OCI-LY7 (cell line): Measurements from ENCODE around the gene SDHAF2. TPM values are rescaled to one million over a fixed set of nuclear protein-coding genes. Genes with fewer than 3 reads are reported as not detected.

ENCODE experiments used
- BruUV-seq: library from RNA; stranded (reverse); fragments of 400-500 nt; replicated peaks from 2 replicates; lab custom pipeline; 2021; lab: Mats Ljungman, UMichigan
- CTCF ChIA-PET: fragments of 300-600 bp; sonication (Branson Sonifier 250); formaldehyde crosslinking; loops from one replicate; lab custom pipeline; 2022; ENCODE audit warnings: antibody characterized with exemption; ENCODE audit not compliant: unreplicated experiment; lab: Charles Lee
- POLR2A ChIA-PET: fragments of 300-600 bp; sonication (Branson Sonifier 250); formaldehyde crosslinking; loops from one replicate; lab custom pipeline; 2022; ENCODE audit warnings: antibody characterized with exemption; lab: Charles Lee
- DNase-seq: peaks from one replicate; pipeline ENCODE4 v3.0.0-alpha.2; 2015; ENCODE audit warnings: low spot score
- H2AFZ ChIP-seq: fragments of 200-600 bp; sonication (generic), shearing (Covaris generic); 2 replicates; pipeline ENCODE4 v1.6.1; 2014; ENCODE audit warnings: mild to moderate bottlenecking, antibody characterized with exemption, low read length, moderate library complexity
- H3K27ac ChIP-seq: fragments of 200-600 bp; sonication (generic); 2 replicates; pipeline ENCODE4 v1.5.1; 2014; ENCODE audit warnings: mixed run types, low read depth, mild to moderate bottlenecking, moderate library complexity, low read length, inconsistent platforms; ENCODE audit not compliant: poor library complexity, severe bottlenecking
- H3K36me3 ChIP-seq: fragments of 200-600 bp; sonication (generic); 2 replicates; pipeline ENCODE4 v1.6.1; 2014; ENCODE audit warnings: mild to moderate bottlenecking, antibody characterized with exemption, low read length, moderate library complexity, mixed read lengths; ENCODE audit not compliant: insufficient read depth
- H3K4me1 ChIP-seq: fragments of 200-600 bp; sonication (generic); 2 replicates; pipeline ENCODE4 v1.5.1; 2014; ENCODE audit warnings: mild to moderate bottlenecking, low read length; ENCODE audit not compliant: insufficient read depth, poor library complexity, severe bottlenecking
- H3K4me2 ChIP-seq: fragments of 200-600 bp; sonication (generic); 2 replicates; pipeline ENCODE4 v1.6.1; 2014; ENCODE audit warnings: mild to moderate bottlenecking, low read length
- H3K4me3 ChIP-seq: fragments of 200-600 bp; sonication (generic); 2 replicates; pipeline ENCODE4 v1.5.1; 2014; ENCODE audit warnings: mild to moderate bottlenecking, low read depth, low read length; ENCODE audit not compliant: poor library complexity, severe bottlenecking
- H3K79me2 ChIP-seq: fragments of 200-600 bp; sonication (generic); 2 replicates; pipeline ENCODE4 v1.6.1; 2016; ENCODE audit warnings: low read depth, mild to moderate bottlenecking, low read length, moderate library complexity, mixed read lengths; ENCODE audit not compliant: insufficient read depth
- H3K9me2 ChIP-seq: fragments of 200-600 bp; sonication (generic); 2 replicates; pipeline ENCODE4 v1.6.1; 2016; ENCODE audit warnings: mild to moderate bottlenecking, low read length, mixed read lengths; ENCODE audit not compliant: insufficient read depth
- H3K9me3 ChIP-seq: fragments of 200-600 bp; sonication (generic); 2 replicates; pipeline ENCODE4 v1.6.1; 2014; ENCODE audit warnings: mild to moderate bottlenecking, mixed run types, low read length, mixed read lengths
- H4K20me1 ChIP-seq: fragments of 200-600 bp; sonication (generic); 2 replicates; pipeline ENCODE4 v1.6.1; 2014; ENCODE audit warnings: mild to moderate bottlenecking, antibody characterized with exemption, low read length, moderate library complexity, mixed read lengths; ENCODE audit not compliant: insufficient read depth
- EZH2phosphoT487 ChIP-seq: fragments of 200-600 bp; sonication (generic); IDR thresholded peaks from 2 replicates; pipeline ENCODE4 v1.6.1; 2018; ENCODE audit warnings: low read depth, borderline replicate concordance, mild to moderate bottlenecking, mixed run types, antibody characterized with exemption, low read length, moderate library complexity, mixed read lengths
- intact Hi-C: fragments of 100-400 bp; cut with micrococcal nuclease; formaldehyde crosslinking; loops from one replicate; pipeline ENCODE4 v1.10.0; 2022; ENCODE audit not compliant: unreplicated experiment
- total RNA-seq, 2 experiments: library from RNA; depleted of rRNA in 1 of 2; stranded (reverse); fragments of >200 nt in 1 of 2; shearing (Covaris generic) in 1 of 2; gene quantifications; 2 replicates each; pipeline ENCODE4 v1.2.3, GENCODE V29; 2014 to 2022
- TF ChIP-seq, protein P1 (sequence below): fragments of 200-600 bp; sonication (generic); conservative IDR thresholded peaks from 2 replicates; pipeline ENCODE4 v1.5.1; 2014; ENCODE audit warnings: mild to moderate bottlenecking, antibody characterized with exemption, low read length, moderate library complexity, mixed read lengths

Gene SDHAF2
- total RNA-seq, 2 experiments from 2014 or later, result 28.0 to 40.6 TPM

DNA sequence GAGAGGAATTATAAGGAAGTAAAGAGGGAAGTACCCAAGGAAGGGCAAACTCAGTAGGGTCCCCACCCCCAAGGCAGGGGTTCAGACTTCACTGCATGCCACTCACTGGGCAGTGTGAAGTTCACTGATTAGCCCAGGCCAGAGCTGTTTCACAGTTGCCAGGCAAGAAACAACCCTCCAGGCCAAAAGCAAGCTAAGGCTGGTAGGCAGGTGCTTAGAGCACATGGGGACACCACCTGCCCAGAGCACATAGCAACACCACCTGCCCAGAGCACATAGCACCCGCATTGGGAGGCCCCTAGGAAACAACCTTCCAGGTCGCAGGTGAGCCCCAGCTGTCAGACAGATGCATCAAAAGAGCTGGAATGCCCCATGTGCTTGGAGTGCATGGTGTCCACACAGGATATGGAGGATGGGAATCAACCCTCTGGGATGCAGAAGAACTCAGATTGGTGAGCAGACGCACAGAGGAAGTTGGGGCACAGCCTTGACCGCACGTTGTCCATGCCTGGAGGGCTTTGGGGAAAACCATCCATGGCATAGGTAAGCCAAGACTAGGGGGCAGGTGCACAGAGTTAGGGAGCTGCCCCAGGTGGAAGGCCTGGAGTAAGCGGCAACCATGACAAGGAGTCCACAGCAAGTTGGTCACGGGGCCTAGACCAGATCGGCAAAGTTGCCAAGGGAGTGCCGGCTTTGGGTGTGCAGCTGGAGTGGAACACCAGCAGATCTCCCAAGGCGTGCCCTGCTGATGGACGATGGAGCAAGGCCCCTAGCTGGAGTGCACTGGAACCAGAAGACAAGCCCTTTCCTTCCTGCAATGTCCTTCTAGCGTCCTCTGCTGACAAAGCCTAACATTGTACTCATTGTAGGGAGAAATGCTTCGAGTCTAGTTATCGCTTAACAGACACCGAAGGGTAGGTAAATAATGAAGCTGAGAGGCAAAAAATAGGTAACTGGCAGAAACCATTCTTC is 45.4 kb upstream of the SDHAF2 start:
- H3K79me2 ChIP-seq, result no peaks in the 10 kb centered on the region
- intact Hi-C loops, result loop anchor here (1.0 kb wide), 2 partner anchors 48 to 130 kb away; no protein-coding TSS in a partner anchor
- ChIA-PET CTCF (interaction anchor here (1.0 to 3.0 kb wide), 4 partner anchors 9 to 51 kb away, joined by 4 to 48 read pairs (median 7); partner anchors contain the start of genes DDB1 and TKFC), POLR2A (interaction anchor here (0.8 to 4.4 kb wide), 8 partner anchors 10 to 49 kb away, joined by 3 to 41 read pairs (median 4); partner anchors contain the start of gene TMEM138)
- H3K4me3 ChIP-seq, result no peak overlapping the region
- H3K27ac ChIP-seq, result no peak overlapping the region
- H4K20me1 ChIP-seq, result no peaks in the 10 kb centered on the region
- no TSS peak for BruUV-seq
- no peak overlapping the region for H2AFZ ChIP-seq
- no peaks in the 10 kb centered on the region for H3K36me3 ChIP-seq
- H3K4me2 ChIP-seq, result no peak overlapping the region
- H3K9me2 ChIP-seq, result no peaks in the 10 kb centered on the region
- H3K4me1 ChIP-seq, result no peaks in the 10 kb centered on the region
- H3K9me3 ChIP-seq, result no peaks in the 10 kb centered on the region
- TF ChIP-seq, protein P1, sequence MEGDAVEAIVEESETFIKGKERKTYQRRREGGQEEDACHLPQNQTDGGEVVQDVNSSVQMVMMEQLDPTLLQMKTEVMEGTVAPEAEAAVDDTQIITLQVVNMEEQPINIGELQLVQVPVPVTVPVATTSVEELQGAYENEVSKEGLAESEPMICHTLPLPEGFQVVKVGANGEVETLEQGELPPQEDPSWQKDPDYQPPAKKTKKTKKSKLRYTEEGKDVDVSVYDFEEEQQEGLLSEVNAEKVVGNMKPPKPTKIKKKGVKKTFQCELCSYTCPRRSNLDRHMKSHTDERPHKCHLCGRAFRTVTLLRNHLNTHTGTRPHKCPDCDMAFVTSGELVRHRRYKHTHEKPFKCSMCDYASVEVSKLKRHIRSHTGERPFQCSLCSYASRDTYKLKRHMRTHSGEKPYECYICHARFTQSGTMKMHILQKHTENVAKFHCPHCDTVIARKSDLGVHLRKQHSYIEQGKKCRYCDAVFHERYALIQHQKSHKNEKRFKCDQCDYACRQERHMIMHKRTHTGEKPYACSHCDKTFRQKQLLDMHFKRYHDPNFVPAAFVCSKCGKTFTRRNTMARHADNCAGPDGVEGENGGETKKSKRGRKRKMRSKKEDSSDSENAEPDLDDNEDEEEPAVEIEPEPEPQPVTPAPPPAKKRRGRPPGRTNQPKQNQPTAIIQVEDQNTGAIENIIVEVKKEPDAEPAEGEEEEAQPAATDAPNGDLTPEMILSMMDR, result no peak; the same call in 1 of the 2 replicates
- no peak for TF ChIP-seq EZH2phosphoT487
- DNase-seq, result peak; percentile 18

DNA sequence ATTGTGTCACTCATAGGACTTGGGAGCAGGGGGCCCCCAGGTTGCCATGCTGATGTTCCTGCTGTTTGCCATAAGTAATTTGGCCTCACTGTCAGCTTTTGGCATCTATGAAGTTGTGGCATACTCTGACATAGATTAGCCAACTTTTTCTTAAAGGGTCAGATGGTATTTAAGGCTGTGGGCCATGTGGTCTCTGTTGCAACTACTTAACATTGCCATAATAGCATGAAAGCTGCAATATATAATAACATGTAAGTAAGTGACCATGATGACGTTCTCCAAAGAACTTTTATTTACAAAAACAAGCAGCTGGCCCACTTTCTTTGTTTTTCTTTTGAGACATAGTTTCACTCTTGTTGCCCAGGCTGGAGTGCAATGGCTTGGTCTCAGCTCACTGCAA is 39.8 kb upstream of the SDHAF2 start:
- ChIA-PET POLR2A (no interaction called here), CTCF (no interaction called here)
- no TSS peak for BruUV-seq

More for the DNA sequence above, 39.8 kb upstream of the SDHAF2 start:
- Histone ChIP-seq H3K9me3 (no peaks in the 10 kb centered on the region), H3K4me1 (no peaks in the 10 kb centered on the region), H3K4me2 (no peak overlapping the region), H3K9me2 (no peaks in the 10 kb centered on the region), H2AFZ (no peak overlapping the region), H3K27ac (no peak overlapping the region), H4K20me1 (no peaks in the 10 kb centered on the region), H3K36me3 (no peaks in the 10 kb centered on the region), H3K4me3 (no peak overlapping the region), H3K79me2 (no peaks in the 10 kb centered on the region)
- intact Hi-C loops, result no loop called here
- DNase-seq, result no peak
- no peak for TF ChIP-seq EZH2phosphoT487
- TF ChIP-seq, protein P1, result no peak
